ENCODE measurements around the gene BCAS4.
"Not testable (repeated sequence)": the region's sequence is repeated elsewhere in the genome, so short reads cannot be mapped to it uniquely, and the experiment has no call there.

BCAS4 gene

GRCh38 chr20:50794846-50795634 lies at the start of gene BCAS4:
TSS of gene BCAS4 (plus strand) at chr20:50795061. CDS start at chr20:50795084, 23 bp downstream.
- DNase-seq (ENCODE audit: low read depth), result no peak

- no peak for DNase-seq (ENCODE audit: low read depth)
Measured at GRCh38 chr20:50745634-50746137, 49.2 kb upstream of the BCAS4 start.

DNA sequence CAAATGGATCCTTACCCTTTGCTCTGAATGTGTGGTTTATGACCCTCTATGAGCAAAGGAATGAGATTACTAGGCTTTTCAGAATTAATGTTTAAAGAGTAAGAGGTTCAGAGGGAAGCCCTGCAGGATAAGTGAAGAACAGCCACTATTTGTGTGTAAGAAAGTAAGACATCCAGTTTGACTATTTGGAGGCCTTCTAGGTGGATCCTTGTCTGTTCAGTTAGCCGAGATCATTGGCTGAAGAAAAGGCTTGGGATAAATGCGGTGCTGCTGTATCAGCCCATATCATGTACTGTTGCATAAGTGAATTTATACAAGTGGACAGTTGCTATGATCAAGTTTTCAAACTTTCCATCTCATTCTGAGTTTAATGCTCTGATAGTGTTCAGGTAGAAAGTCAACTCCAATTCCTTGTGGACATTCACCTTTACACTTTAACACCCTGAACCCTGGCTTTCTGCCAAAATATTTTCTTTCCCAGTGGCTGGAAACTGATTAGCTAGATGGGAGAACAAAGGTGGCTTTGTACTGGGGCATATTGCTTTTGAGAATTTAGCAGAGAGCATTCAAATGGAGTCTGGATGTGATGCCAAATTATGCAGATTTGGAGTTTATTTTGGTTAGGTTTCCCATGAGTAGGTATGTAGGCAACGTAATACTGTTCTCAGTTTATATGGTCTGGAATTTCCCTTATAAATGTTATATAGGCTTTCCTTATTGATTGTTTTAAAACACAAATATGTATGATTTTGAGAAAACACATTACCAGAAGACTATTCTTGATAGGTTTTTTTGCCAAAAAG lies 48.5 kb upstream of the BCAS4 start:
- DNase-seq (ENCODE audit: low read depth), result no peak

DNA sequence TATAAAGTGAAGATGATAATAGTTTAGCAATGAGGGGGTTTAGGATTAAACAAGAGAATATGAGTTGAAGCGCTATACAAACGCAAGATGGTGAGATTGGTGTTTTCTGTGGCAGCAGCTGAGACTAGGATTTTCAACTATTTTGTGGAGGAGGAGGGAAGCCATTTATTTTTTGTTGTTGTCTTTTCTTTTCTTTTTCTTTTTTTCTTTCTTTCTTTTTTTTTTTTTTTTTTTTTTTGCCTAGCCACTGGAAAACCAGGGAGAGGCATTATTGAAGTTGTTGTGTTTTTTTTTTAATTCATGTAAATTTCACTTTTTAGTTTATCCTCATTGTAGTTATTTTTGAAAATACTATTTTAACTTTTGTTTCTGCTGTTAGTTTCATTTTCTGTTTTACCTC lies 47.6 kb upstream of the BCAS4 start:
- no peak for DNase-seq (ENCODE audit: low read depth)

DNA sequence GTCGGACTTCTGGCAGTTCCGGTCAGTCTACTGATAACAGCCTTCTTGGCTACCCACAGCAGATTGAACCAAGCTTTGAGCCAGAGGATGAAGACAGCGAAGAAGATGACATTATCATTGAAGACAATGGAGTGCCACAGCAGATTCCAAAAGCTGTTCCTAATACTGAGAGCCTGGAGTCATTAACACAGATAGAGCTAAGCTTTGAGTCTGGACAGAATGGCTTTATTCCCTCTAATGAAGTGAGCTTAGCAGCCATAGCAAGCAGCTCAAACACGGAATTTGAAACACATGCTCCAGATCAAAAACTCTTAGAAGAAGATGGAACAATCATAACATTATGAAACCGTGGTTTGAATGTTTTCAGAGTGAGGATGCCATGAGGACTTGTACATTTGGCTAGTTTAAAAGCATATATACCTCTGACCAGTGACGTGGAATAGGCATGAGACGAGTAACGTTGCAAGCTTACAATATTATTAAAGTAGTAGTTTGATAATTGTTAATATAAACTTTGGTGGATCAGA lies 44.7 kb upstream of the BCAS4 start:
- no peak for DNase-seq (ENCODE audit: low read depth)

- no peak for DNase-seq (ENCODE audit: low read depth)
Measured at GRCh38 chr20:50753152-50753551, 41.7 kb upstream of the BCAS4 start.

GRCh38 chr20:50754420-50754819 lies 40.4 kb upstream of the BCAS4 start:
- no peak for DNase-seq (ENCODE audit: low read depth)

DNA sequence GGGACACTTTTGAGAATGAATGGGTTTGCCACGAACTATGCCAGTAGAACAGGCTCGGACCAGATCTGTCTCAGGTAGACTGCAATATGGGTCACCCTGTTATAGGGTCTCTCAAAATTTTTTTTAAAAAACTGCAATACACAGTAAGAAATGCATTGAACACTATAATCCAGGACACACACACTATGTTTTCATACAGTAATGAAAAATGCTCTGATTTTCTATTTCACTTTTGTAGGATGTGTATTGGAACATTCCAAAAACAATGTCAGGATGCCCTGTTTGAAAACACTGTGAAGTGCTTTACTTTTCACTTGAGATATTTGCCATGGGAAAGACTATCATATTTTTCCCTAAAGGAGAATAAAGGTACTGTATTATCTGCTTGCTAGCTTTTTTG lies 38.4 kb upstream of the BCAS4 start:
- DNase-seq (ENCODE audit: low read depth), result no peak

GRCh38 chr20:50758469-50758868 lies 36.4 kb upstream of the BCAS4 start:
- no peak for DNase-seq (ENCODE audit: low read depth)

DNA sequence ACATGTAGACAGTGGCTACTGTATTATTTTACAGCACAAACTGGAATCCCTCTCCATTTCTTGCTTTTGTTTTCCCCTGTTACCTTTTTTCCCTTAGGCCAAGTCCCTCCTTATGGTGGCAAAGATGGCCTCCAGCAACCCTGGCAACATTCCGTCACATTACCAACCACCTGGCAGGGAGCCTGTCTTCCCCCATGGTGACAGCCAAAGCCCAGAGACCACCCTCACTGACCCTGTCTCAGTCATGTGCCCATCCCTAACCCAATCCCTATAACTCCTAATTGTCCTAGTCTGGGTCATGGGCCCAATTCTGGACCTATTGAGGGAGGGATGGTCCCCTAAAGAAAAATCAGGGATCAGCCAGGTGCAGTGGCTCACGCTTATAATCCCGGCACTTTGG lies 35.9 kb upstream of the BCAS4 start:
- DNase-seq (ENCODE audit: low read depth), result no peak

DNA sequence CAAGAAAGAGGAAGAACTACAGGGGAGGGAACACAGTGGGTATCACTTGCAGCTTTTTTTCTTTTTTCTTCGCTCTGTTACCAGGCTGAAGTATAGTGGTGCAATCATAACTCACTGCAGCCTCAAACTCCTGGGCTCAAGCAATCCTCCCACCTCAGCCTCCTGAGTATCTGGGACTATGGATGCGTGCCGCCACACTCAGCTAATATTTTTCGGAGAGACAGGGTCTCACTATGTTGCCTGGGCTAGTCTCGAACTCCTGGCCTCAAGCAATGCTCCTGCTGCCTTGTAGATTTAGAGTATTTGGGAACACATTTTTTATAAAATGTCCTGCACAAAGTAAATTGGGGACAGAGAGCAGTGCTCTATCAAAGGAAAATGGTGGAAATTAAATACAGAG lies 35.2 kb upstream of the BCAS4 start:
- DNase-seq (ENCODE audit: low read depth), result no peak

DNA sequence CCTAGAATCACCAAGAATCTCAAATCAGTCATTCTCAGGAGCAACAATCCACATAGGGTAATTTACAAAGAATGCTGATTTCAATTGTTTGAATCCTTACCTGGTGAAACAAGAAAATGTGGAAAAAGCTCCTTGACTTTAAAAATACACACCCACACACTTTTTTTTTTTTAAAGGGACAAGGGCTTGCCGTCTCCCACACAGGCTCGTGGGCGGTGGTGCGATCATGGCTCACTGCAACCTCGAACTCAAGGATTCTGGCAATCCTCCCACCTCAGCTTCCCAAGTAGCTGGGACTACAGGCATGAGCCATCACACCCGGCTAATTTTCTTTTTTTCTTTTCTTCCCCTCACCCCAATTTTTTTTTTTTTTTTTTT lies 32.8 kb upstream of the BCAS4 start:
- no peak for DNase-seq (ENCODE audit: low read depth)

DNA sequence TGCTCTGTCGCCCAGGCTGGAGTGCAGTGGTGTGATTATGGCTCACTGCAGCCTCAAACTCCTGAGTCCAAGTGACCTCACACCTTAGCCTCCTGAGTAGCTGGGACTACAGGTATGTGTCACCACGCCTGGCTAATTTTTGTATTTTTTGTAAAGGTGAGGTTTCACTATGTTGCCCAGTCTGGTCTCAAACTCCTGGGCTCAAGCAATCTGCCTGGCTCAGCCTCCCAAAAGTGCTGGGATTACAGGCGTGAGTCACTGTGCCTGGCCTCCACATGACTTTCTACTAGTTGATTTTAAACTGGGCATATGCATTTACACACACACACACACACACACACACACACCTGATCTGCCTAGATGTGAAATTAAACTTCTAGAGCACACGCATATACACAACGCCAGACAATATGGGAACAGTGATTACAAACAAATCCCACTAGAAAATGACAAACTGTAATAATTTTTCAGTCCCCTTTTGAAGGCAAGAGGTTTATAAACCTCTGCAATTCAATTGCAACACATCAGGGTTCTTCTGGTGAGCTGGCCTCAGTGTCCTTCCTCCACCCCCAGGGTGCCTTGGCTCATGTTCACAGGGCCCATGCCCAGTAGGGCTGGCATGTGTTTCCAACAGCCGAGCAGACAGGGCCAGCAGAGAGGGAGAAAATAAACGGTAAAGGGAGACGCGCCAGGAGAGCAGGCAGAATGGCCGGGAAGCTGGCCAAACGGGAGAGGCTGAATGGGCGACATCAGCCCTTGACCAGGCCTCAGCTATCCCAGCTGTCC lies 32.2 kb upstream of the BCAS4 start:
- no peak for DNase-seq (ENCODE audit: low read depth)

DNA sequence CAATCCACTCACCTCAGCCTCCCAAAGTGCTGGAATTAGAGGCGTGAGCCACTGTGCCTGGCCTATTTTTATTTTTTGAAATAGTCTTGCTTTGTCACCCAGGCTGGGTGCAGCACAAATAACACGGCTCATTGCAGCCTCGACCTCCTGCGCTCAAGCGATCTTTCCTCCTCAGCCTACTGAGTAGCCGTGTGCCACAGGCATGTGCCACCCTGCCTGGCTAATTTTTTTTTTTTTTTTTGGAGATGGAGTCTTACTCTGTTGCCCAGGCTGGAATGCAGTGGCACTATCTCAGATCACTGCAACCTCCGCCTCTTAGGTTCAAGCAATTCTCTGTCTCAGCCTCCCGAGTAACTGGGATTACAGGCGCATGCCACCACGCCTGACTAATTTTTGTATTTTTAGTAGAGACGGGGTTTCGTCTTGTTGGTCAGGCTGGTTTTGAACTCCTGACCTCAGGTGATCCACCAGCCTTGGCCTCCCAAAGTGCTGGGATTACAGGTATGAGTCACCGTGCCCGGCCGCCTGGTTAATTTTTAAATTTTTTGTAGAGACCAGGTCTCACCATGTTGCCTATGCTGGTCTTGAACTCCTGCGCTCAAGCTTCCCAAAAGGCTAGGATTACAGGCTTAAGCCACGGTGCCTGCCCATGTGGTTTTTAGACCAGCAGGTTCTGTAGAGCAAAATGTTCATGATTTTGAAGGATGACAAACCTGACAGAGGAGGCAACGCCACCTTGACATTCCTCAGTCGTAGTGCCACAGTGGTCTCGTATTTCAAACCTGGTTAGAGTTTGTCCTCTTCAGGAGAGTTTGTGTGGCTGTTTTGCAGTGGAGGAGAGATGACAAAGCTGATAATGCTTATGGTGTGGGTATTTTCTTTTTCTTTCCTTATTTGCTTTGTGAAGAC lies 31.1 kb upstream of the BCAS4 start:
- DNase-seq (ENCODE audit: low read depth), result not testable (repeated sequence)

- DNase-seq (ENCODE audit: low read depth), result not testable (repeated sequence)
Measured at GRCh38 chr20:50765251-50765650, 29.6 kb upstream of the BCAS4 start.

DNA sequence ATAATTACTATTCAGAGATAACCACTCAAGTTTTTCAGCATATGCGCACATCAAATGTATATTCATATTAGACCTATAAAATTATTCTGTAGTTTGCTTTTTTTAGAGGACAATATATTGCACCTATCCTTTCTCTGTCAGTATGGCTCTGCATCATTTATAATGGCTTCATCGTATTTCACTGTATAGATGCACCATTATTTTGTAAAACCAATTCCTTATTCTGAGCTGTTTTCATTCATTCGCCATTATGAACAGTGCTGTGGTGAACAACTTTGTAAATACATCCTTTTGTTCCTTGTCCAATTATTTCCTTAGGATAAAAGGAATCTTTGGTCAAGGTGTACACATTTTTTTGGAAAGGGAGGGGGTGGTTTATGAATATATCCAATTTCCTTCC lies 29.2 kb upstream of the BCAS4 start:
- DNase-seq (ENCODE audit: low read depth), result no peak

DNA sequence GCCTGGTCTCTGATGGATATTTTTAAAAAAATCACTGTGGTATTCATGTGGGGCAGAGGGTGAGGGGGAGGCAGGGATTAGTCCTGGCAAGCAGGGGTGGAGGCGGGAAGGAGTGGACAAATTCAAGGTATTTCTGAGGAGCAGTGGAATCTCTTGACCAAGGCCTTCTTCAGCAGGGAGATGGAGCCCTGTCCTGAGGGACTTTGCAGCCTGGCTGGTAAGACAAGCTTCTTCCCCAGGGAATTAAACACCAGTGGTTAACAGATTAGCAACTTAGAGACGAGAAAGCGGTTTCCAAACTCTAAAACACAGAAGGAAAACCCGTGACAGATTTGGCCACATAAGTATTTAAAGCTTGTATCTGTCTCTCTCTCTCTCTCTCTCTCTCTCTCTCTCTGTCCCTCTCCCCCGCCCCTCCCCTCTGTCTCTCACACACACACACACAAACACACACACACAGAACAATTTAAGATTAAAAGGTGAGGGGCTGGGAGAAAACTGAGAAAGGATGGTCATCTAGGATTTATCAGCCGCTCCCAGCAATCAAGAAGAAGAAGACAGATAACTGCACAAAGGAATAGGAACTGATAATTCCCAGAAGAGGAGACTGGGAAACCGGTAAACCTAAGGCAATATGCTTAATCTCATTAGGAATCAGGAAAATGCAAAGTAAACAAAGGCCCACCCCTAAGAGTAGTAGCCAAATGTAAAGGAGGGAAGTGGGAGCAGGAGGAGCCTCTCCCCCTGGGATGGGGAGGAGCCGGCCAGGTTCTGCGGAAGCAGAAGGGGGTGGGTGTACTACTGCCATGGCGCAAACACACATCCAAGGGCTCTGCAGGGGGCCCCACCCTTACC lies 27.7 kb upstream of the BCAS4 start:
- DNase-seq (ENCODE audit: low read depth), result not testable (repeated sequence)

DNA sequence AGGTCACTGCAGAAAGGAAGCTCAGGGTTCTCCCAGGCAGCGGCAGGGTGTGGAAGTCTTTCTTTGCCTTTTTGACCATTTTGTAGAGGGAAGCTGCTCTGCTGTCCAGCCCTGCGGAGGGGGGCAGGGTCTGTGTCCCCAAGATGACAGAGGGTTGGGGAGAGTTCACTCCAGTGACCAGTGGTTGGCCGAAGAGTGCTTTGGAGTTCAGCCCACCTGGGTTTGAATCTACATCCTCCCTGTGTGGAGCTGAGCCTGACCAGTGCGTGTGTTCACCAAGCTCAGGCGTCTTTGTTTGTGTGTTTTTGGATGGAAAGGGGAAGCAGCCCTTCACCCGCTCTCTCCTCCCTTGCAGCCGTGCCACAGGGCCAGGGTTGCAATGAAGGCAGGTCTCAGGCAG lies 25.9 kb upstream of the BCAS4 start:
- not testable (repeated sequence) for DNase-seq (ENCODE audit: low read depth)

DNA sequence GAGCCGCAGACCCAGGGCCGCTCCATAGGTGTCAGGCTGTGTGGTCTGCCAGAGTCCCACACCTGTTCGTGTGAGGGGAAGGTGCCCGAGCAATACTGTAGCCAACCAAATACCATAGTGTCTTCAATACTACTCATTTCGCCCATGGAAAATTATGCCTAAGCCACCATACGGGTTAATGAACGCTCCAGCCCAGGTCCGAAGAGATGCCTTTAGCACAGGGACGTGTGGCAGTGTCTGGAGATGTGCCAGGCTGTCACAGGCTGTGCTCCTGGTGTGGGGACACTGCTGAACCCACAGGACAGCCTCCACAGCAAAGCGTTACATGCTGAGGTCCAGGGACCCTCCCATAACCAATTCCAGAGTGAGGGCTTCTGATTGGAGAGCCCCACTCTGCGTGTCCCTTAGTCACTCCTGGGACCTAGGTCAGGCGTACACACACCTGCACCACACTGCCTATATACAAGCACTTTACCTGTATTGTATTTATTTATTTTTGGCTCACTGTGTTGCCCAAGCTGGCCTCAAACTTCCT lies 25.2 kb upstream of the BCAS4 start:
- DNase-seq (ENCODE audit: low read depth), result not testable (repeated sequence)

Measured in HS-27A (cell line).